Measurements from ENCODE around the gene LIPC.

LIPC gene

GRCh38 chr15:58476525-58477162 lies 44.9 kb downstream of the LIPC start:
- Histone ChIP-seq H3K27me3 (ENCODE audit: insufficient read depth, low read length) (no peaks in the 10 kb centered on the region), H3K36me3 (ENCODE audit: insufficient read depth, low read length) (no peaks in the 10 kb centered on the region), H3K9me3 (ENCODE audit: insufficient read depth, low read depth, low read length) (no peaks in the 10 kb centered on the region), H3K9ac (ENCODE audit: low read depth, low read length) (no peak overlapping the region), H3K27ac (ENCODE audit: low read depth, low read length) (no peak overlapping the region), H3K4me1 (ENCODE audit: insufficient read depth, low read length) (peaks cover 14% of the 10 kb centered on the region; the same call in 1 of the 2 replicates), H3K4me3 (ENCODE audit: low read length) (no peak overlapping the region)
- 84% methylated on average over 10 of the region's 10 CpGs for WGBS

DNA sequence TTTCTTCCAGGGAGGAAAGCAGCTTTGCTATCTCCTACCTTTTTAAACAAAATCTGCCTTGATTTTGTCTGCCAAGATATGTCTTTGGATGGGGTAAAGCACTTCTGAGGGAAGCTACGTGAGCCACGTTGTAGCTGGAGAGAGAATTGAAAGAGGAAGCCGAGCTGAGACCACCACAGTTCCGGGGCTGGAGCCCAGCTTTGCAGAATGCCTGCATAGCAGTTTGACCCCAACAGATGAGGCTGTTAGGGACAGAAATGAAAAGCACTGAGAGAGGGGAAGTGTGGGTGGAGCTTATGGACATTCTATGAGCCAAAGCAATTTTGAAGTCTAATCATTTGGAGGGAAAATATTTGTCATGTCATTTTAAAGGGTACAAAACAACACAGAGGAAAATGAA lies 45.4 kb downstream of the LIPC start:
- H3K27ac ChIP-seq (ENCODE audit: low read depth, low read length) = no peak overlapping the region
- H3K9ac ChIP-seq (ENCODE audit: low read depth, low read length) = no peak overlapping the region

DNA sequence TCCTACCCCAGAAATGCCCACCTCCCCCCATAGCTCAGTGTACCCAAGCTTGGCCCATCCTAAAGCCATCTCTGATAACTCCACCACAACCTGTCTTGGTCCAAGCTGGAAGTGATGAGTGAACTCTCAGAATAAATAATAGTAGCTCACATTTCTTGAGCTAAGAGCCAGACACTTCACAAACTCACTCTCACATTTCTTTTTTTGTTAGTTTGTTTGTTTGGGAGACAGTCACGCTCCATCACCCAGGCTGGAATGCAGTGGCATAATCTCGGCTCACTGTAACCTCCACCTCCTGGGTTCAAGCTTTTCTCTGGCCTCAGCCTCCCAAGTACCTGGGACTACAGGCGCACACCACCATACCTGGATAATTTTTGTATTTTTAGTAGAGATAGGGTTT lies 46.2 kb downstream of the LIPC start:
- no peaks in the 10 kb centered on the region for H3K36me3 ChIP-seq (ENCODE audit: insufficient read depth, low read length)

More for the DNA sequence above, 45.4 kb downstream of the LIPC start:
- Histone ChIP-seq H3K4me1 (ENCODE audit: insufficient read depth, low read length) (peaks cover 14% of the 10 kb centered on the region; the same call in 1 of the 2 replicates), H3K9me3 (ENCODE audit: insufficient read depth, low read depth, low read length) (no peaks in the 10 kb centered on the region), H3K4me3 (ENCODE audit: low read length) (no peak overlapping the region), H3K36me3 (ENCODE audit: insufficient read depth, low read length) (no peaks in the 10 kb centered on the region), H3K27me3 (ENCODE audit: insufficient read depth, low read length) (no peaks in the 10 kb centered on the region)
- WGBS = 73% methylated on average over 4 of the region's 4 CpGs

GRCh38 chr15:58478579-58478978 lies 46.8 kb downstream of the LIPC start:
- WGBS = 95% methylated on average over 3 of the region's 3 CpGs
- no peaks in the 10 kb centered on the region for H3K36me3 ChIP-seq (ENCODE audit: insufficient read depth, low read length)
- peaks cover 5% of the 10 kb centered on the region; the same call in 1 of the 2 replicates for H3K4me1 ChIP-seq (ENCODE audit: insufficient read depth, low read length)
- H3K9ac ChIP-seq (ENCODE audit: low read depth, low read length) = no peak overlapping the region
- no peak overlapping the region for H3K4me3 ChIP-seq (ENCODE audit: low read length)
- no peak overlapping the region for H3K27ac ChIP-seq (ENCODE audit: low read depth, low read length)
- H3K9me3 ChIP-seq (ENCODE audit: insufficient read depth, low read depth, low read length) = no peaks in the 10 kb centered on the region
- no peaks in the 10 kb centered on the region for H3K27me3 ChIP-seq (ENCODE audit: insufficient read depth, low read length)

More for the DNA sequence above, 46.2 kb downstream of the LIPC start:
- H3K27ac ChIP-seq (ENCODE audit: low read depth, low read length) = no peak overlapping the region
- H3K27me3 ChIP-seq (ENCODE audit: insufficient read depth, low read length) = no peaks in the 10 kb centered on the region
- H3K9me3 ChIP-seq (ENCODE audit: insufficient read depth, low read depth, low read length) = no peaks in the 10 kb centered on the region
- H3K9ac ChIP-seq (ENCODE audit: low read depth, low read length) = no peak overlapping the region
- 92% methylated on average over 3 of the region's 3 CpGs for WGBS
- no peak overlapping the region for H3K4me3 ChIP-seq (ENCODE audit: low read length)
- peaks cover 9% of the 10 kb centered on the region; the same call in 1 of the 2 replicates for H3K4me1 ChIP-seq (ENCODE audit: insufficient read depth, low read length)

GRCh38 chr15:58479941-58480340 lies 48.1 kb downstream of the LIPC start:
- Histone ChIP-seq H3K27me3 (ENCODE audit: insufficient read depth, low read length) (no peaks in the 10 kb centered on the region), H3K27ac (ENCODE audit: low read depth, low read length) (no peak overlapping the region), H3K36me3 (ENCODE audit: insufficient read depth, low read length) (no peaks in the 10 kb centered on the region), H3K9me3 (ENCODE audit: insufficient read depth, low read depth, low read length) (no peaks in the 10 kb centered on the region), H3K4me1 (ENCODE audit: insufficient read depth, low read length) (0 out of 2 replicates have a peak, but pooled peaks cover 5% of the 10 kb centered on the region), H3K4me3 (ENCODE audit: low read length) (no peak overlapping the region), H3K9ac (ENCODE audit: low read depth, low read length) (no peak overlapping the region)
- 94% methylated on average over 3 of the region's 3 CpGs for WGBS

GRCh38 chr15:58483376-58483775 lies 51.6 kb downstream of the LIPC start:
- Histone ChIP-seq H3K27me3 (ENCODE audit: insufficient read depth, low read length) (no peaks in the 10 kb centered on the region), H3K4me3 (ENCODE audit: low read length) (no peak overlapping the region), H3K9me3 (ENCODE audit: insufficient read depth, low read depth, low read length) (no peaks in the 10 kb centered on the region), H3K9ac (ENCODE audit: low read depth, low read length) (no peak overlapping the region), H3K36me3 (ENCODE audit: insufficient read depth, low read length) (no peaks in the 10 kb centered on the region), H3K4me1 (ENCODE audit: insufficient read depth, low read length) (no peaks in the 10 kb centered on the region), H3K27ac (ENCODE audit: low read depth, low read length) (no peak overlapping the region)
- WGBS = 83% methylated on average over 3 of the region's 3 CpGs

GRCh38 chr15:58484791-58485600 lies 53.2 kb downstream of the LIPC start:
- H3K9ac ChIP-seq (ENCODE audit: low read depth, low read length) = no peak overlapping the region
- H3K36me3 ChIP-seq (ENCODE audit: insufficient read depth, low read length) = no peaks in the 10 kb centered on the region
- H3K27me3 ChIP-seq (ENCODE audit: insufficient read depth, low read length) = no peaks in the 10 kb centered on the region
- 93% methylated on average over 13 of the region's 13 CpGs for WGBS
- no peaks in the 10 kb centered on the region for H3K4me1 ChIP-seq (ENCODE audit: insufficient read depth, low read length)
- 0 out of 2 replicates have a peak, but pooled peaks cover 8% of the 10 kb centered on the region for H3K9me3 ChIP-seq (ENCODE audit: insufficient read depth, low read depth, low read length)
- H3K4me3 ChIP-seq (ENCODE audit: low read length) = no peak overlapping the region
- H3K27ac ChIP-seq (ENCODE audit: low read depth, low read length) = no peak overlapping the region

DNA sequence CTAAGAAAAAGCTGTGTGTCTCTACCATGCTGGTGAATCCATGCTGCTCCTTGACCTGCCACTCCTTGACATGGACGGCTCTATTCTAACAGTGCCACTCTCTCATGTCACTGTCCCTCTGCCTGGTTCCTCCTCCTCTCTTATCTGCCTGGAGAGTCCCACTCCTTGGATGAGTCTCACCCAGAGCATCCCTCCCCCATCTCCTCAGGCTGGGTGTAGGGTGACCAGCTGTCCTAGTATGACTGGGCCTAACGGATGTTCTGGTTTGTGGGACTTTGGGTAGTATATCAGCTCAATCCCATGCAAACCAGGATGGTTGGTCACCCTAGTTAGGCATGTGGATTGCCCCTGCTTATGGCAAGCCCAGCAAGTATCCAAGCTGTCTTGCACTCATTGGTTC lies 54.3 kb downstream of the LIPC start:
- H3K36me3 ChIP-seq (ENCODE audit: insufficient read depth, low read length) = no peaks in the 10 kb centered on the region
- H3K27me3 ChIP-seq (ENCODE audit: insufficient read depth, low read length) = no peaks in the 10 kb centered on the region
- 97% methylated on average over 2 of the region's 2 CpGs for WGBS
- H3K4me1 ChIP-seq (ENCODE audit: insufficient read depth, low read length) = no peaks in the 10 kb centered on the region
- H3K27ac ChIP-seq (ENCODE audit: low read depth, low read length) = no peak overlapping the region
- H3K4me3 ChIP-seq (ENCODE audit: low read length) = no peak overlapping the region
- H3K9ac ChIP-seq (ENCODE audit: low read depth, low read length) = no peak overlapping the region
- H3K9me3 ChIP-seq (ENCODE audit: insufficient read depth, low read depth, low read length) = 0 out of 2 replicates have a peak, but pooled peaks cover 8% of the 10 kb centered on the region

GRCh38 chr15:58486564-58486963 lies 54.8 kb downstream of the LIPC start:
- Histone ChIP-seq H3K9ac (ENCODE audit: low read depth, low read length) (no peak overlapping the region), H3K36me3 (ENCODE audit: insufficient read depth, low read length) (no peaks in the 10 kb centered on the region), H3K4me3 (ENCODE audit: low read length) (no peak overlapping the region), H3K27ac (ENCODE audit: low read depth, low read length) (no peak overlapping the region), H3K9me3 (ENCODE audit: insufficient read depth, low read depth, low read length) (0 out of 2 replicates have a peak, but pooled peaks cover 8% of the 10 kb centered on the region), H3K27me3 (ENCODE audit: insufficient read depth, low read length) (no peaks in the 10 kb centered on the region), H3K4me1 (ENCODE audit: insufficient read depth, low read length) (no peaks in the 10 kb centered on the region)
- 93% methylated on average over 6 of the region's 6 CpGs for WGBS

DNA sequence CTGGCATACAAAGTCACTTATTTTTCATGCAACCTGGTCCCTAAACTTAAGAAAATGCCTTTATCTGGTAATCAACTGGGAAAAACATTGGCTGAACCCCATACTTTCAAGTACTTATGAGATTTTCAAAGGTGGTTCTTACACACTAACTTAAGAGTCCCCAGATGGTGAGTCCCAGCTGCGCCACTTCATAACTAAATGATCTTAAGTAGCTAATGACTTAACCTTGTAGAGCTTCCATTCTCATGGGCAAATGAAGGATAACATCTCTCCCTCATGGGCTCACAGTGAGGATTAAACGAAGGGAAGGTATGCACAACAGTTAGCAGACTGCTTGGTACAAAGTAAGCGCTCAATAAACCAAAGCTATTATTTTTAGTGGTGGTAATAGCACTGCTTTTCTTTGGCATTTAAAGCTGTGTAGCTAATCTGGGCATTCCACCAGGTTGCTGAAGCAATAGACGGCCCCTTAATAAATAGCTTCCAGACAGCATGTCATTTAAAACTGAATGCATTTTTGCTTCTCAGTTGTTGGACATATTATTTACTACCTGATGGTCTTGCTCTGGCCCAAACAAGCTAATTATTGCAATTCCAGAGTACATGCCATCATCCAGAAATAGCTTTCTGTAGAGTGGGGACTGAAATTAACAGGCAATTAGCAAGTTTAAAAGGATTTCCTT lies 55.4 kb downstream of the LIPC start:
- Histone ChIP-seq H3K9ac (ENCODE audit: low read depth, low read length) (no peak overlapping the region), H3K4me1 (ENCODE audit: insufficient read depth, low read length) (no peaks in the 10 kb centered on the region), H3K27me3 (ENCODE audit: insufficient read depth, low read length) (no peaks in the 10 kb centered on the region), H3K27ac (ENCODE audit: low read depth, low read length) (no peak overlapping the region), H3K9me3 (ENCODE audit: insufficient read depth, low read depth, low read length) (0 out of 2 replicates have a peak, but pooled peaks cover 8% of the 10 kb centered on the region), H3K4me3 (ENCODE audit: low read length) (no peak overlapping the region), H3K36me3 (ENCODE audit: insufficient read depth, low read length) (no peaks in the 10 kb centered on the region)
- 91% methylated on average over 4 of the region's 4 CpGs for WGBS

- Histone ChIP-seq H3K27ac (ENCODE audit: low read depth, low read length) (no peak overlapping the region), H3K9ac (ENCODE audit: low read depth, low read length) (no peak overlapping the region), H3K9me3 (ENCODE audit: insufficient read depth, low read depth, low read length) (0 out of 2 replicates have a peak, but pooled peaks cover 8% of the 10 kb centered on the region), H3K4me3 (ENCODE audit: low read length) (no peak overlapping the region), H3K36me3 (ENCODE audit: insufficient read depth, low read length) (no peaks in the 10 kb centered on the region), H3K27me3 (ENCODE audit: insufficient read depth, low read length) (no peaks in the 10 kb centered on the region), H3K4me1 (ENCODE audit: insufficient read depth, low read length) (no peaks in the 10 kb centered on the region)
- WGBS = 88% methylated on average over 3 of the region's 3 CpGs
Observed at GRCh38 chr15:58487724-58488120, 55.9 kb downstream of the LIPC start.

Data from HUES64 (cell line).